ENCODE measurements around the gene MACROD2. TPM values are rescaled to one million over a fixed set of nuclear protein-coding genes. Genes with fewer than 3 reads are reported as not detected.

The MACROD2 gene
- polyA plus RNA-seq, 1 donor from 2014 or later: 23.2 TPM

- Histone ChIP-seq H2AFZ (ENCODE audit: low read depth, low read length) (no peak overlapping the region), H3K4me2 (ENCODE audit: low read length) (no peak overlapping the region), H3K27ac (ENCODE audit: low read length) (no peak overlapping the region), H3K27me3 (ENCODE audit: insufficient read depth, low read depth, low read length) (no peaks in the 10 kb centered on the region), H3K79me2 (replicated peaks; ENCODE audit: insufficient read depth, low read length) (no peaks in the 10 kb centered on the region), H3K9me3 (ENCODE audit: low read length) (no peaks in the 10 kb centered on the region), H4K20me1 (ENCODE audit: insufficient read depth) (no peaks in the 10 kb centered on the region), H3K4me3 (ENCODE audit: low read length) (no peak overlapping the region), H3K36me3 (ENCODE audit: insufficient read depth, low read length) (no peaks in the 10 kb centered on the region), H3K9me2 (ENCODE audit: insufficient read depth, low read length) (no peaks in the 10 kb centered on the region), H3K9ac (ENCODE audit: low read length) (no peak overlapping the region), H3F3A (ENCODE audit: insufficient read depth, low read length, poor library complexity, severe bottlenecking) (no peaks in the 10 kb centered on the region)
- TF ChIP-seq CTCF (IDR thresholded peaks at IDR 0.05; ENCODE audit: poor library complexity, severe bottlenecking): no peak
- no peak for TF ChIP-seq SMC3 (conservative IDR thresholded peaks at IDR 0.05; ENCODE audit: poor library complexity)
- no peak for TF ChIP-seq EZH2 (IDR thresholded peaks at IDR 0.05; ENCODE audit: borderline replicate concordance, insufficient read depth, low read length, poor library complexity, severe bottlenecking)
- TF ChIP-seq POLR2AphosphoS5 (IDR thresholded peaks at IDR 0.05): no peak
Observed at GRCh38 chr20:15699431-15700146, 1704.3 kb downstream of the MACROD2 start.

DNA sequence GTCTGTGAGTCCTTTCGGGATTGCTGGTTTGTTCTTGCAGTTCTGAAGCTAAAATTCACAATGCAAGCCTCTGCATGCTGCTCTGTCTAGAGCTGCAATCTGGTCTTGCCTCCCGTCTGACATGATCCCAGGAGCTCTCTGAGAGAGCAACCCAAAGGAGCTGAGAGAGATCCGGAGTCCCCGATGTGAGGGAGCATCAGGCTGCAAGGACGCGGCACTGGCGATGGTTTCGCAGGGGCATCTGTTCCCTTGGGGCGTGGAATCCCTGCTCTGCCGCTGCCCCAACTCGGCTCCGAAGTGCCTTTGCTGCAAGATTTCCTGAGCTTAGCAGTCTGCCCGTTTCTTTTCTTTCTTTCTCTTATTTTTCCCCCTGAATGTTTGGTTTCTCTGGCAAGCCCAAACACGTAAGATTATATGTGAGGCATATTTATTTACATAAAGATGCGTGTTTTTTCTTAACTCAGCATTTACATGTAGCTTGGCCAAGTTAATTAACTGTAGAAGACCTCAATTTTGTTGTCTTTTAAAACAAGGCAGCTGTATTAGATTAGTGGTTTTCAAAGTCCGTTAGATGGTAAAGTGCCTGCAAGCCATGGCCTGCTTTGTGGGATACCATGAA, 1704.9 kb downstream of the MACROD2 start:
- no peaks in the 10 kb centered on the region for H3F3A ChIP-seq (ENCODE audit: insufficient read depth, low read length, poor library complexity, severe bottlenecking)
- TF ChIP-seq CTCF (IDR thresholded peaks at IDR 0.05; ENCODE audit: poor library complexity, severe bottlenecking) (no peak), EZH2 (IDR thresholded peaks at IDR 0.05; ENCODE audit: borderline replicate concordance, insufficient read depth, low read length, poor library complexity, severe bottlenecking) (no peak), MXI1 (conservative IDR thresholded peaks at IDR 0.05; ENCODE audit: poor library complexity, severe bottlenecking) (no peak), RAD21 (conservative IDR thresholded peaks at IDR 0.05) (no peak), SMC3 (conservative IDR thresholded peaks at IDR 0.05; ENCODE audit: poor library complexity) (no peak), EP300 (conservative IDR thresholded peaks at IDR 0.05; ENCODE audit: poor library complexity, severe bottlenecking) (no peak), REST (IDR thresholded peaks at IDR 0.05; ENCODE audit: borderline replicate concordance) (no peak), POLR2AphosphoS5 (IDR thresholded peaks at IDR 0.05) (no peak), TAF1 (IDR thresholded peaks at IDR 0.05; ENCODE audit: low read depth) (no peak)
- H3K9me3 ChIP-seq (ENCODE audit: low read length): no peaks in the 10 kb centered on the region
- no peaks in the 10 kb centered on the region for H3K36me3 ChIP-seq (ENCODE audit: insufficient read depth, low read length)
- no peaks in the 10 kb centered on the region for H3K27me3 ChIP-seq (ENCODE audit: insufficient read depth, low read depth, low read length)
- no peak overlapping the region for H2AFZ ChIP-seq (ENCODE audit: low read depth, low read length)
- no peak overlapping the region for H3K4me2 ChIP-seq (ENCODE audit: low read length)
- no peaks in the 10 kb centered on the region for H3K9me2 ChIP-seq (ENCODE audit: insufficient read depth, low read length)
- H4K20me1 ChIP-seq (ENCODE audit: insufficient read depth): no peaks in the 10 kb centered on the region
- no peak overlapping the region for H3K9ac ChIP-seq (ENCODE audit: low read length)
- no peaks in the 10 kb centered on the region for H3K79me2 ChIP-seq (replicated peaks; ENCODE audit: insufficient read depth, low read length)
- no peak overlapping the region for H3K27ac ChIP-seq (ENCODE audit: low read length)
- H3K4me3 ChIP-seq (ENCODE audit: low read length): no peak overlapping the region
